ENCODE results near the gene CD52.
"Not testable (repeated sequence)": the region's sequence is repeated elsewhere in the genome, so short reads cannot be mapped to it uniquely, and the experiment has no call there.

Gene CD52

DNA sequence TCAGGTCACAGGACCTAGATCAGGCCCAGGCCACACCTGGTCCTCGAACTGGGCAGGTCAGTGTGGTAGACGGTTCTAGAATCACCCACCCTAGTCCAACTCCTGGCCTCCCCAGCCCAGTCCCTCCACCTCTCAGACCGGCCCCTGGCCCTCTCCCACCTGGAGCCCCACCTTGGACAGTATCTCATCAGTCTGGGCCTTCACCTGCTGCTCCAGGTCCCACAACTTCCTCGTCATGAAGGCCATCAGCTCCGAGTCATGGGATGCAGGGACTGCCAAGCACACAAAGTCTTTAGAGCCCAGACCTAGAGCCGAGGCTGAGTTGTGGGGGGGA, 20.0 kb upstream of the CD52 start:
- Mint-ChIP-seq H3K36me3 (ENCODE audit: insufficient read depth) (peaks cover 9% of the 10 kb centered on the region), H3K9me3 (no peaks in the 10 kb centered on the region), H3K4me3 (no peak overlapping the region), H3K27ac (no peak overlapping the region), H3K4me1 (ENCODE audit: low read depth in 2 of 2) (peaks cover 0 to 18% of the 10 kb centered on the region in 2 donors), H3K27me3 (no peaks in the 10 kb centered on the region)
- ATAC-seq (replicated peaks), result no peak
- no peak for DNase-seq

DNA sequence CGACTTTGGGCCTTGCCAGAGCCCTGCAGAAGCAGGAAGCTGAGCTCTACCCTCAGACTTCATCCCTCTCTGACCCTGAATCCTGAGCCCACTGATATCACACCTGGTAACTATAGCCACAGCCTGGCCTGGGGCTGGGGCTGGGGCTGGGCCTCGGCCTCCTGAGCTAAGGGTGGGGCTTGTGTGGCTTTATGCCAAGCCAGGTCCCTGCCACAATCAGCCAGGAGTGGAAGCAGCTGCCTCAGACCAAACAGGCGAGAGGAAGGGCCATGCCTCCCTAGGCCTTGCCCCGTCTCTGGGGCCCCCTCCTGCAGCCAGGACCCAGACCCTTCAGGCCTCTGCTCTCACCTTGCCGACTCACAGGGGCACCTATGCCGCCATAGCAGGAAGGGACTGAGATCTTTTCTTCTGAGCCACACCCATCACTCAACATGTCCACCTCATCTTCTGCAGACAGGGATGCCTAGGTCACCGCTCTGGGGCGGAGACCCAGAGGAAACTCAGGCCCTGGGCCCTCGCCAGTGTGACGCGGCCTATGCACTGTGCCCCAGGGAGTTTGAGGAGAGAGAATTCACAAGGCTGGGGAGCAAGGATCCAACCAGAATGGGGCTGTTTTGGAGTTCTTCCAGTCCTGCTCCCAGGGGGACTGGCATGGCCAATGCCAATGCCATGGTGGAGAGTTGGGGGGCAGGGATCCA, 17.0 kb upstream of the CD52 start:
- Mint-ChIP-seq H3K36me3 (ENCODE audit: insufficient read depth) (peaks cover 6% of the 10 kb centered on the region), H3K4me1 (ENCODE audit: low read depth in 2 of 2) (peaks cover 2 to 17% of the 10 kb centered on the region in 2 donors), H3K4me3 (no peak overlapping the region), H3K9me3 (no peaks in the 10 kb centered on the region), H3K27me3 (no peaks in the 10 kb centered on the region), H3K27ac (peak overlapping the region in 1 of 2 donors; percentile 29)
- no peak for DNase-seq
- ATAC-seq (replicated peaks), result no peak

DNA sequence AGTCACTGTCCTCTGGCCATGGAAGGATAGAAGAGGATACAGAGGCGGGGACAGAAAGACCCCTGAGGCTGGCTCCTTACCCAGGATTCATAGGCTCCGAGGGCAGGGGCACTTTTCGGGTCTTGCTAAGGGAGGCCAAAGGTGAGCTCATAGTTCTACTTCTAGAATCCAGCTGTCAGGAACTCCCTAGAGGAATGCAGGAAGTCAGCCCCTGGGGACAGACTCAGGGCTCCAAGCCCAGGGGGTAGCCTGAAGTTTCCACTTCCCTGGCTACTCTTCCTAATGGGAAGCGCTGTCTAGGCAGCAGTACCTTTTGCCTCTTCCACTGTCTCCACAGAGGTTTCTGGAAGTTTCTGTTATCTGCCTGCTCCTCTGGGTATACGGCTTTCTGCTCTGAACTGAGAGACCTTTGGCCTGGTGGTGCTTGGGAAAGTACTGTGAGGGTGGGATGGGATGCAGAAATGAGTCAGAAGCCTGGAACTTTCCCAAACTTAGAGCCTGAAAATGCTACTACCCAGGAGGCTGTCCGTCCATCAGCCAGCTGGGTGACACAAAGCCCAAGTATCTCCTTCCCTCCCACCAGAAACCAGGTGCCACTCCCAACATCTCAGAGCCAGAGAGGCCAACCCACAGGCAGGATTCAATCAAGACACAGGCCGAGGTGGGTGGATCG, 14.9 kb upstream of the CD52 start:
- Mint-ChIP-seq H3K36me3 (ENCODE audit: insufficient read depth) (peaks cover 12% of the 10 kb centered on the region), H3K9me3 (no peaks in the 10 kb centered on the region), H3K4me1 (ENCODE audit: low read depth in 2 of 2) (peaks cover 13 to 22% of the 10 kb centered on the region in 2 donors), H3K27me3 (no peaks in the 10 kb centered on the region), H3K27ac (no peak overlapping the region), H3K4me3 (no peak overlapping the region)
- no peak for DNase-seq
- ATAC-seq (replicated peaks), result no peak

DNA sequence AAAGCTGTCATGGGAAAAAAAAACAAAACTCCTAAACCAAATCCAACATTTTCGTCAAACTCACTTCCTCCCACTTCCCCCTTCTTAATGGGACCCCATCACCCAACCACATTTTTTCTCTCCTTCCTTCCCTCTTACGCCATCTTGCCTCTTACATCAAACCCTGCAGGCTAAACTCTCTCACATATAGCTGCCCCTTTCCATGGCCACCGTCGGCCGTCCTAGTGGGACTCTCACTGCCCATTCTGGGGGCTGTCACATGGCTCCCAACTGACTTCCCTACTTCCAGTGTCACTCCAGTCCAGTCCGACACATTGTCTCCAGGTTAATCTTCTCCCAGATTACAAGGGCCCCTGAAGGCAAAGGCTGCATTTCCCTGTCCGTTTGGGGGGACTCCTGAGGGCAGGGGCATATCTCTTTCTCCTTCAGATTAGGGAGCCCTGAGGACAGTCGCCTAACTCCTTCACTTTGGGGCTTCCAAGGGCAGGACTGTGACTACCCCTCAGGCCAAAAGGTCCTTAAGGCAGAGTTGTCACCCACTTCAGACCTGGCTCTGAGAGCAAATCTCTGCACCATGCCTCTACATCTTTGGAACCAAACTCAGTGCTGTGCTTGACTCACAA, 12.0 kb upstream of the CD52 start:
- peaks cover 13 to 16% of the 10 kb centered on the region in 2 donors for H3K4me1 Mint-ChIP-seq (ENCODE audit: low read depth in 2 of 2)
- ATAC-seq (replicated peaks), result no peak

DNA sequence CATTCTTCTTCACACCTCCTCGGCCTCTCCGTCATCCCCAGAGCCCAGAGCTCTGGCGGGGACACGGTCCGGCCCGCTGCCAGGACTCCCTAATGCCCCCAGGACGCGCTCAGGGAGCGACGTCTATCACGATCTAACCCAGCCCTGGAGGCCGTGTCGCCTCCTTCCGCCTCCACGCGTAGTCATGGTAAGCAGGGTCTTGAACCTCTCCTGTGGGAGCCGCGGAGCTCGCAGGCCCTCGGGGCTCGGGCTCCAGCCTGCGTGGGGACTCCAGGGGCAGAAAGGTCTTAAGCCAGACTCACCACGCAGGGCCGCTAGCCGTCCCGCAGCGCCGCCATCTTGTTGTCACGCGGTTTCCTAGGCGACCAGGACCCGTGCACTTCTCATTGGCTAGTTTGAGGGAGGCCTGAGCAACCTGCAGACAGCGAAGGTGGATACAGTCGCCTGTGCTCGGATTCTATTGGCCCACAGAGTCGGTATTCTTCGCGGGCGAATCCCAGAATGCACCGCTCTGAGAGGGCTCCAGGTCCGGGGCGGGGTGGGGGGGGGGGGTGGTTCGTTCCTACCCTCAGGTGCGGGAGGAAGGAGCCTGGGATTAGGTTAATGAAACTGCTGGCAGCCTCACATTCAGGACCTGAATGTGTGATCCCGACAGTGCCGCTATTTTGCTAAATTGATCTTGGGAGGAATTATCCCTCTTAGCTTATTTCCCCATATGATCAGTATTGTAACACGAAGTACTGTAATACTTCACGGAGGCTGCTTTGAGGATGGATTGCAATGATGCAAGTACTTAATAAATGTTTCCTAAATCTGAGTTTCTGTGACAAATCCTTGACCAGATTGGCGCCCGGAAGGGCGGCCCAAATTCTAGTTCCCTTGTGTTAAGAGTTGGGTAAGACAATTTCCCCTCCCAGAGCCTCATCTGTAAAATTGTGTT, 11.2 kb upstream of the CD52 start, which contains the start of gene UBXN11:
UBXN11 (minus strand) TSS at position 347 of the 940 bp plus-strand sequence. CDS start 3,753 bp downstream, outside the sequence.
- Mint-ChIP-seq H3K27ac (peak within 1 kb of the TSS; percentile 90 to 94), H3K27me3 (no peaks in the 10 kb centered on the region), H3K4me3 (peak within 1 kb of the TSS; percentile 93 to 97), H3K9me3 (no peaks in the 10 kb centered on the region), H3K36me3 (ENCODE audit: insufficient read depth) (peaks cover 8% of the 10 kb centered on the region), H3K4me1 (ENCODE audit: low read depth in 2 of 2) (peaks cover 13% of the 10 kb centered on the region in 2 donors)
- ATAC-seq (replicated peaks) (peak; percentile 100), DNase-seq (peak; percentile 86 to 89 (median 86))

More for the DNA sequence above, 12.0 kb upstream of the CD52 start:
- DNase-seq, result no peak
- peaks cover 11% of the 10 kb centered on the region for H3K36me3 Mint-ChIP-seq (ENCODE audit: insufficient read depth)
- H3K27me3 Mint-ChIP-seq, result no peaks in the 10 kb centered on the region
- peak overlapping the region; percentile 90 to 94 for H3K27ac Mint-ChIP-seq
- H3K4me3 Mint-ChIP-seq, result peak overlapping the region; percentile 93 to 97
- H3K9me3 Mint-ChIP-seq, result no peaks in the 10 kb centered on the region

DNA sequence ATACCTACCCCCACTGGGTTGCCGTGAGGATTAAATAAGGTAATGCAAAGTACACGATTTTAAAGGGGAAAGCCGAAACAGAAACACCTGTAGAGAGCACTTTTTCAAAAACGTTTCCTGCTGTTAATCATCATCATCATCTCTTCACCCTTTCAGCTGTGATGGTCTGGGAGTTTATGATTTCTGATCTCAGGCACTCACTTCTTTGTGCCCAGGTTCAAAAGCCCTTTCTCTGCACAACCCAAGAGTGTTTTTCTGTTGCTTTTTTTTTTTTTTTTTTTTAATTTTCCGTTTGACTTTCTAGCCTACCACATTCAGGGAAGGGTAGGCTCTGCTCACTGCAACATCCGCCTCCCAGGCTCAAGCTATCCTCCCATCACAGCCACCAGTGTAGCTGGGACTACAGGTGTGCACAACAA, 10.4 kb upstream of the CD52 start:
- H3K9me3 Mint-ChIP-seq, result no peaks in the 10 kb centered on the region
- no peaks in the 10 kb centered on the region for H3K27me3 Mint-ChIP-seq
- H3K4me1 Mint-ChIP-seq (ENCODE audit: low read depth in 2 of 2), result peaks cover 13 to 14% of the 10 kb centered on the region in 2 donors
- H3K27ac Mint-ChIP-seq, result peak overlapping the region in 1 of 2 donors; percentile 10
- DNase-seq (no peak), ATAC-seq (replicated peaks) (no peak)
- H3K4me3 Mint-ChIP-seq, result peak overlapping the region; percentile 61 to 97
- peaks cover 8% of the 10 kb centered on the region for H3K36me3 Mint-ChIP-seq (ENCODE audit: insufficient read depth)

DNA sequence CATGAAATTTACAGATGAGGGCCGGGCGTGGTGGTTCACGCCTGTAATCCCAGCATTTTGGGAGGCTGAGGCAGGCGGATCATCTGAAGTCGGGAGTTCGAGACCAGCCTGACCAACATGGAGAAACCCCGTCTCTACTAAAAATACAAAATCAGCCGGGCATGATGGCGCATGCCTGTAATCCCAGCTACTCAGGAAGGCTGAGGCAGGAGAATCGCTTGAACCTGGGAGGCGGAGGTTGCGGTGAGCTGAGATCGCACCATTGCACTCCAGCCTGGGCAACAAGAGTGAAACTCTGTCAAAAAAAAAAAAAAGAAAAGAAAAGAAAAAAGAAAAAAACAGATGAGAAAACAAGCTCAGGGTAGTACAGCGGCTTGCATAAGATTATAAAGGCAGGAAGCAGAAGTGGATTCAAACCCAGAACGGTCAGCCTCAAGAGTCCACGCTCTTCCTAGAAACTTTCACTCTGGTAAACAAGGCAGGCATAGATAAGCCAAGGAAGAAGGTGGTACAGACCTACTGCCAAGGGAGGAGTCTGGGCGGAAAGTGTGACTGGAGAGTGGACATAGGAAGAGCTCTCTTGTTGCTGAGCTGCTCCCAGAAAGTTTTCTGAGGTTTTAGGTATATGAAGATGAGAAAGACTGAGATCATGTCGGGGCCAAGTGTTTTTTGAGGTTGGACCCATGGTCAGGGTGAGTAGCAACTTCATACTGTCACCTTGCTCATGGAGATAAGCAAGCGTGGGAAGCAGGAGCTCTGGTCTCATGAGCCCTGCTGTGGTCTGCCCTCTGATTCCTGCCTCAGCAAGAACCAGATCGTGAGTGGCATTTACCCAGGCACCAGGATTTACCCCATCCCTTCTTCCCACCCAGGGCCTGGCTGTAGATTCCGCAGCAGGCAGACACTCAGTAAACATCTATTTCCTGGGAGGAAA, 9.5 kb upstream of the CD52 start:
- H3K4me1 Mint-ChIP-seq (ENCODE audit: low read depth in 2 of 2), result peaks cover 16 to 17% of the 10 kb centered on the region in 2 donors
- not testable (repeated sequence) for ATAC-seq (replicated peaks); DNase-seq

DNA sequence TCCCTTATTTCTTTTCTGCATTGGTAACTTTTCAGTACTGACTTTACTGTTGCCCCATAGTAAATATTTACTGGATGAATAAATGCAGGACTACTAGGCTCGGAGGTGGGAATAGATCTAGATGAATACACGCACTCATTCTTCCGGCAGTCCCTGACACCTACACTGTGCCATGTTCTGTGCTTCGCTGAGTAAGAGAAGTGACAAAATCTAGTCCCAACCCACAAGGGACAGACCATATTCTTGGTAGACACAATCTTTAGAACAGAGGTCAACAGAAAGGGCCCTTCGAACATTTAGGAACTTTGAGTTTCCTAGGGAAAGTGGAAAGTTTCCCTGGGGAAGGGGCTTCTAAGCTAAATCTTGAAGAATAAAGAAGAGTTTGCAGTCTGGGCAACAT, 3.3 kb upstream of the CD52 start:
- H3K27me3 Mint-ChIP-seq, result no peaks in the 10 kb centered on the region
- H3K4me3 Mint-ChIP-seq, result peak overlapping the region; percentile 99 to 100
- ATAC-seq (replicated peaks) (no peak), DNase-seq (no peak)
- H3K27ac Mint-ChIP-seq, result peak overlapping the region; percentile 69 to 88
- no peaks in the 10 kb centered on the region for H3K9me3 Mint-ChIP-seq
- H3K4me1 Mint-ChIP-seq (ENCODE audit: low read depth in 2 of 2), result peaks cover 45 to 53% of the 10 kb centered on the region in 2 donors
- H3K36me3 Mint-ChIP-seq (ENCODE audit: insufficient read depth), result peaks cover 19% of the 10 kb centered on the region

More for the DNA sequence above, 9.5 kb upstream of the CD52 start:
- H3K9me3 Mint-ChIP-seq; H3K27ac Mint-ChIP-seq; H3K36me3 Mint-ChIP-seq (ENCODE audit: insufficient read depth); H3K27me3 Mint-ChIP-seq: not testable (repeated sequence)
- peak overlapping the region; percentile 61 to 97 for H3K4me3 Mint-ChIP-seq

DNA sequence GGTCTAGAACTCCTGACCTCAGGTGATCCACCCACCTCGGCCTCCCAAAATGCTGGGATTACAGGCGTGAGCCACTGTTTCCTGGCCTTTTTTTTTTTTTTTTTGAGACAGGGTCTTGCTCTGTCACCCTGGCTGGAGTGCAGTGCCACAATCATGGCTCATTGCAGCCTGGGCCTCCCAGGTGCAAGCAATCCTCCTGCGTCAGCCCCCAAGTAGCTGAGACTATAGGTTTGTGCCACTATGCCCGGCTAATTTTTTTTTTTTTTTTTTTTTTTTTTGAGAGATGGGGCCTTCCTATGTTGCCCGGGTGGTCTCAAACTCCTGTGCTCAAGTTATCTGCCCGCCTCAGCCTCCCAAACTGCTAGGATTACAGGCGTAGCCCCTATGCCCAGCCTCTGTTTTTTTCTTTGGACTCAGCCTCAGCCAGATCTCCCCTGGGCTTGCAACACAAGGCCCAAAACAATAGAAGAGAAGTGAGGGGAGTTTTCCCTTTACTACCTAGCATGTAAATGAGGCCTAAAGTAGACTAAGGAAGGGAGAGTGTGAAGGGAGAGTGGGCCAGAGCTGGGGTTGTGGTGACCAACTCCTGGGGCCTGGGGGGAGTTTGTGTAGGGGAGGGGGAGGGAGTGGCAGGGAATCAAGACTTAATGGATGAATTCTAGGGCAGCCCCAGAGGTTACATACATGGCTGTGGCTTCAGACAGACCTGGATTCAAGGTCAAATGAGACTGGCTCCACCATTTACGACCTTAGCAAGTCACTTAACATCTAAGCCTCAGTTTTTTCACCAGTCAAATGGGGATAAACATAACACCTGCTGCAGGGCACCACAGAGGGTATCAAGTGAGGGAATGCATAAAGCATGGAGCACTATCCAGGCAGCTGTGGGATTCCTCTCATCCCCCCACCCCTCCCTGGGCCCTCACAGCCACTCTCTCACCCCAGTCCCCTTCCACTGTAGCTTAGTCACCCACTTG, 1.6 kb upstream of the CD52 start:
- Mint-ChIP-seq H3K36me3 (ENCODE audit: insufficient read depth) (peaks cover 36% of the 10 kb centered on the region), H3K27me3 (no peaks in the 10 kb centered on the region), H3K9me3 (no peaks in the 10 kb centered on the region), H3K27ac (peak overlapping the region; percentile 88 to 95), H3K4me3 (peak overlapping the region; percentile 99 to 100), H3K4me1 (ENCODE audit: low read depth in 2 of 2) (peaks cover 53 to 67% of the 10 kb centered on the region in 2 donors)
- ATAC-seq (replicated peaks) (no peak), DNase-seq (no peak)

DNA sequence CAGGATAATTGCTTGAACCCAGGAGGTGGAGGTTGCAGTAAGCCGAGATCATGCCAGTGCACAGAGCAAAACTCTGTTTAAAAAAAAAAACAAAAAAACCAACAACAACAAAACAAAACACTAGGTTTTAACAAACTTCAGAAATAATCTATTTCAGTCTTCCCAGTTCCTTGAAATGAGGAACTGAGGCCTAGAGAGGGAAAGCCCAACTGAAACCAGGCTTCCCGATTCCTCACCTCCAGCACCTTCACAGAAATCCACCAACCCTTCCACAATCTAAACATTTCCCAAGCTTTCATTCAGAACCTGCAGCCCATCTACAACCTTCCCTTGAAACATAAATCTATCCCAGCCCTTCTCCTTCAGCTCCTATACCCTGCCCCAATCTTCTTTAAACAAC, 612 bp upstream of the CD52 start:
- H3K27ac Mint-ChIP-seq, result peak overlapping the region; percentile 86 to 95
- no peaks in the 10 kb centered on the region for H3K27me3 Mint-ChIP-seq
- no peaks in the 10 kb centered on the region for H3K9me3 Mint-ChIP-seq
- peak overlapping the region; percentile 99 to 100 for H3K4me3 Mint-ChIP-seq
- no peak for DNase-seq
- H3K4me1 Mint-ChIP-seq (ENCODE audit: low read depth in 2 of 2), result peaks cover 59 to 74% of the 10 kb centered on the region in 2 donors
- no peak for ATAC-seq (replicated peaks)
- peaks cover 46% of the 10 kb centered on the region for H3K36me3 Mint-ChIP-seq (ENCODE audit: insufficient read depth)

DNA sequence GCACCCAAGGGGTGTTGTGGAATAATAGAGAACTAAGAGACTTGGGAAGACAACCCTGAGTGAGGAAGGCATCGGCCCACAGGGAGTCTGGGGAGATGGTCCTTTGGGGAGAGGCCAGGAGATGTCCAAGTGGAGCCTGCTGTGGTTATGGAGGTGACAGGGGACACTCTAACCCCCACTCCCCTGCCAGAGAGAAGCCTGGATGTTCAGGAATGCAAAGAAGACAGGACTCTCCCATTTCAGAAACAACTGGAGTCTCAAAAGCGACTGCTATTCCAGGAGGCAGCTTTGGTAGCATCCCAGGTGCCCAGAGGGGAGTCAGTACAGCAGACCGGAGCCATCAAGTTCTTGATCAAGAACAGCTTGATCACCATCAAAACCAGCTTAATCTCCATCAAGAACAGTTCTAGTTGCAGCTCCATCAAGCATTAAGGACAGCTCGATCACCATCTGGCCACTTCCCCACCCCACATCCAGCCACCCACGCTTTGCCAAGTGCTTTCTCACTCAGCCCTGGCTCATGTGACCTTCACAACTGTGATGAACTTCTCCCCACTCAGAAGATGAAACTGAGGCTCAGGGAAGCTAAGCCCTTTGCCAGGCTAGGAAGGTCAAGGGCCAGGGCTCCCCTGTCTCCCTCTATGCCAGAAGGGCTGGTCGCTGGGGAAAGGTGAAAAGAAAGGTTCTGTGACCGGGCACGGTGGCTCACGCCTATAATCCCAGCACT, 743 bp downstream of the CD52 start:
- DNase-seq, result no peak
- no peak for ATAC-seq (replicated peaks)
- Mint-ChIP-seq H3K4me1 (ENCODE audit: low read depth in 2 of 2) (peaks cover 61 to 77% of the 10 kb centered on the region in 2 donors), H3K4me3 (peak overlapping the region; percentile 99 to 100), H3K27ac (peak overlapping the region; percentile 86 to 95), H3K27me3 (no peaks in the 10 kb centered on the region), H3K36me3 (ENCODE audit: insufficient read depth) (peaks cover 52% of the 10 kb centered on the region), H3K9me3 (no peaks in the 10 kb centered on the region)

All from effector memory CD8-positive, alpha-beta T cell (primary cell).